GM19452 (cell line): ENCODE results near the gene HACD1.
A peak's percentile ranks its signal among the peaks of the same experiment; 100 is the strongest.
"Not testable (repeated sequence)": the region's sequence is repeated elsewhere in the genome, so short reads cannot be mapped to it uniquely, and the experiment has no call there.

Source experiments
- ATAC-seq: cut with Tn5 transposase; IDR thresholded peaks from one replicate; pipeline ENCODE4 v1.9.1; 2021; ENCODE audit not compliant: unreplicated experiment

The HACD1 gene

DNA sequence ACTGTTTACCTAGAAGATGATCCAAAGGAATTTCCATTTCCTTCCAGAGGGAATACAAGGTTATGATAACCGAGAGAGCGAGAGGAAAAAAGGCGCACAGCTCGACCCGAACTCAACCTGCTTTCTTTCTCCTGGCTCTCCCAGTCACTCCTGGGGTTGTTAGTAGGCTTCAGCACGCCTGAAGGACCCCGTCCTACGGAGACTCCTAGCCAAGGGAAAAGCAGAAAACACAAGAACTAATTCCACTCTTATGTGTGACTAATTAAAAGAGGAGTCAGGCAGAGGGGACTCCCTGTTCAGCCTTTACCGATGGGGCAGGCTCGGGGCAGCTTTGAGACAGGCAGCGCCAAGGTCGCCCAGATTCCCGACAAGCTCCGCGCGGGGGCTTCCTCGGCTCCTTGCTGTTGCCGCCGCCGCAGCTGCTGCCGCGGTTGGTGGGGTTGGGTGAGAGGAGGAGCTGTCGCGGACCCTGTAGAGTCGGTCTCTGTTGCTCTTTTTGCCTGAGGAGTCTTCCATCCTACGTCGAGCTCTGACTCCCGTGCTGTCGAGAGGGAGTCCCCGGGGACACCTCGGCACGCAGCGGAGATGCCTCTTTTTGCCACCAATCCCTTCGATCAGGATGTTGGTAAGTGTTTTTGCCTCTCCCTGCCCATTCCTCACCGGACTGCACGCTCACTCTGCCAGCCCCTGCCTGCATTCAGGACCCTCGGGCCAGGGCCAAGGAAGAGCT, 26.7 kb upstream of the HACD1 start, which contains the start of gene STAM:
Gene STAM, plus strand, starts transcription at position 397 of the 730 bp plus-strand sequence. Its CDS starts 189 bp downstream, at position 586.
- peak; percentile 81 for ATAC-seq

DNA sequence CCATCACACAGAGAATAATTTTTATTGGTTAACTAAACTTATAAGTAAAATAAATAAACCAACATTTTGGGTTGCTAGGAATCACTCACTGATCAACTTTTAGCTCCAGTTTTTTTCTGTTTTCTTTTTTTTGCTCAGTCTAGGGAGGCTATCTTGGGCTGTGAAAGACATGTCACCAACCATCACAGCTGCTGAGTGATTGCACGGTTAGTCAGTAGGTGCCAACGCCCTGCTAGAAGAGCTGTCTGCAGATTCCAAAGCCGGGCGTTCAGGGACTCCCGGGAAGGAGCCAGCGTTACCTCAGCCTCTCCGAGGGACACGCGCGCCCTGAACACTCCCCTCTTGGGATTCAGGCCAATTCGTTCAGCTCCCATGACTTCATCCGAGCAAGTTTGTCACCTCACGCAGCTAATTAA, 26.2 kb upstream of the HACD1 start:
- peak; percentile 24 for ATAC-seq

- no peak for ATAC-seq
These were observed 23.2 kb upstream of the HACD1 start for GRCh38 chr10:17640331-17640816.

DNA sequence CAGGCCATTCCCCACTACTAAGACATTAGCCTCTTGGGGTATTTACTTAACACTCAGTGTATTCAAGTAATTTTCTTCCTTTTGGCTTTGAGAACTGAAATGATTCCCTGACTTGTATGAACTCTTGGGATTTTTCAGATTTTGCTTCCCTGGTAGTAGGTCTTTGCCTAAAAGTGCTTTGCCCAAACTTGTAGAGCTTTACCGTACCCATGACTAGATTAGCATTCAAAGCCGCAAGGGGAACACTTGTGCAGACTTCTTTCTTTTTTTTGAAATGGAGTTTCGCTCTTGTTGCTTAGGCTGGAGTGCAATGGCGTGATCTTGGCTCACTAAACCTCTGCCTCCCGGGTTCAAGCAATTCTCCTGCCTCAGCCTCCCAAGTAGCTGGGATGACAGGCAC, 20.7 kb upstream of the HACD1 start:
- ATAC-seq: no peak

DNA sequence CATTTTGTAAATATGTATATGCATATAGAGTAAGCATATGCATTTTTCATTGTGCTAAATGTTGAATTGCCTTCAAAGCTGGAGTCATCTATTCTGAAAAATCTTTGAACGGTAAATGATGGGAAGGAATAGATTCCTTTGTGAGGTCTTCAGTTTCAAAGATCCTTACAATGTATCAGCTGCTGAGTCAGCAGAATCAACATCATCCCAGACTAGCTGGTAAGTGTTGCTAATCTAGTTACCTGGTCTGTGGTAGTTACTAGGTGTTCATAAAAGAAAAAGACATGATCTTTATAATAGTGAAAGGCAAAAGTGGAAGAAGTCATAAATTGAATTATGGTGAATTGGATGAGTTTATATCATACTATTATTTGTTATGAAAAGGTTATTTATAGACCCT, 16.2 kb upstream of the HACD1 start:
- no peak for ATAC-seq

- ATAC-seq: not testable (repeated sequence)
These were observed 15.4 kb upstream of the HACD1 start for GRCh38 chr10:17632590-17632989.

DNA sequence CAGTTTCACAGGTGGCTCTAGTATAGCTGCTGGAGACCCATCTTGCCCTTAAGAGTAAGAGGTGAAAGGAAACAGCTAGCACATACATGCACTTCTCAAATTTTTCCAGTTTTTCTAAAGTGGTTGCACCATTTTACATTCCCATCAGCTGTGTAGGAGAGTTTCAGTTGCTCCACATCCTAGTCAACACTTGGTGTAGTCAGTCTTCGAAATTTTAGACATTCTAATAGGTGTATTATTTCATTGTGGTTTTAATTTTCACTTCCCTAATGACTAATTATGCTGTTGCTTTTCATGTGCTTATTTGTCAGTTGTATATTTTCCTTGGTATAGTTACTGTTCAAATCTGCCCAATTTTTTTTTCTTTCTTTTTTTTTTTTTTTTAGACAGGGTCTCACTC, 9.5 kb upstream of the HACD1 start:
- ATAC-seq: no peak

DNA sequence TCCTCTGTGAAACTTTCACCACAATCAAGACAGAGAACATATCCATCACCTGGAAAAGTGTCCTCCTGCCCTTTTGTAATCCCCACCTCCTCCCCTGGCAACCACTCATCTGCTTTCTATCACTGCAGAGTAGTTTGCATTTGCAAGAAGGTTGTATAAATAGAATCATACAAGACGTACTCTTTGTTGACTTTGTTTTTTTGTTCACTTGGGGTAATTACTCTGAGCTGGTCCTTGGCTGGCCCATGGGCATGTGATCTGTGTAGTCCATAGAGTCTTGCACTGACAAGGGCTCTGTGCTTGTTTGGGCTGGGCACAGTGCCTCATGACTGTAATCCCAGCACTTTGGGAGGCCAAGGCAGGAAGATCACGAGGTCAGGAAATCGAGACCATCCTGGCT, 7.8 kb upstream of the HACD1 start:
- ATAC-seq: no peak

- no peak for ATAC-seq
These were observed 4.9 kb upstream of the HACD1 start for GRCh38 chr10:17622061-17622460.

DNA sequence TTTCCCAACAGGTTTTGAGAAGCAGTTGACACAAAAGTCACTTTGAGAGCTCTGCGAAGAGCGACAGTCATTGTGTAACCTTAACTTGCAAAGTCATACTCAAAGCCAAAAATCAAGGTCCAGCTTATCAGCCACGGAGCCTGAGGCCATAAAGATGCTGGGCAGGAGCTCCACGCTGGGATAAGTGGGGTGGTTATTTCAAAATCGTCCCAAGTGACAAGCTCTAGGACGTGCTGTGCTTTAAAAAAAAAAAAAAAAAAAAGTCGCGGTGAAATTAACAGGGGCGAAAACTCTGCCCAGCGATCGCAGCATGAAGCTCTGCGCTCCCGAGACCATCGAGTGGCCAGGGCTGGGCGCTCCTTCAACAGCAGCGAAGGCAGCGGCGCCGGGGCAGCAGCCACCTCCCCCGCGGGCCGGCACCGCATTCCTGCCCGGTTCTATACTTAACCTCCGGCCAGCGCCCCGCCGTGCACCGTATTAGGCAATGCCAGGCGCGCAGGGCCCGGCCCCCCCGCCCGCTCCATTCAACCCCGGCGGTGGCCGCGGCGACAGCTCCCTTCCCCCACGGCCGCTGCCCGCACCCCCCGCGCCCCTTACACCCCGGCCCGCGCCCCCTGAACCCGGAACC, 657 bp downstream of the HACD1 start:
- peak; percentile 41 for ATAC-seq

DNA sequence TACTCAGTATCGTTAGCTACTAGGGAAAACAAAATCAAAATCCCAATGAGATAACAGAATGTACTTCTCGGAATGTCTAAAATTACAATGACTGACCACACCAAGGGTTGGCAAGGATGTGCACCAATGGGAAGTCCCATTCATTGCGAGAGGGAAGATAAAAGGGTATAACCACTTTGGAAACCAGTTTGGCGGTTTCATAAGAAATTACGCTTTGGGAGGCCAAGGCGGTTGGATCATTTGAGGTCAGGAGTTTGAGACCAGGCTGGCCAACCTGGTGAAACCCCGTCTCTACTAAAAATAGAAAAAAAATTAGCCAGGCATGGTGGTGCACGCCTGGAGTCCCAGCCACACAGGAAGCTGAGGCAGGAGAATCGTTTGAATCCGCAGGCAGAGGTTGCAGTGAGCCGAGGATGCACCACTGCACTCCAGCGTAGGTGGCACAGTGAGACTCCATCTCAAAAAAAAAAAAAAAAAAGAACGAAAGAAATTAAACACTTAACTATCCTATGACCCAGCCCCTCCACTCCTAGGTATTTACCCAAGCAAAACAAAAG, 7.6 kb downstream of the HACD1 start:
- ATAC-seq: no peak

GRCh38 chr10:17607603-17608332, 9.4 kb downstream of the HACD1 start:
- ATAC-seq: peak; percentile 87

DNA sequence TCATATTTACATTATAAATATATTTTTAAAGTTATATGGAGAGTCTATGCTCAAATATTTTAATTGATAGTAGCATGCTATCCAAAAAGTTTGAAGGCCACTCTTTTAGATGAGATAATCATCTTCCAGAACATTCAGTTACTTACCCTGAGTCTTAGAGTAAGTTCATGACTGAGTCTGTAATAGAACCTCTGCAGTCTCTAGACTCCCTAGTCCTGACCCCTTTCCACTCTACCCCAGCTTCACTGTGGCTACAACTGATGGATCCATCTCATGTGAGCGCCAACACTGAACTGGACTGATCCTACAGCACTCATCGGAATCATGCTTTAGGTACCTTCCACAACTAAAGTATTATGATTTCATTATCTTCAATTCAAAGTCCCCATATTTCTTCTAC, 10.1 kb downstream of the HACD1 start:
- no peak for ATAC-seq

DNA sequence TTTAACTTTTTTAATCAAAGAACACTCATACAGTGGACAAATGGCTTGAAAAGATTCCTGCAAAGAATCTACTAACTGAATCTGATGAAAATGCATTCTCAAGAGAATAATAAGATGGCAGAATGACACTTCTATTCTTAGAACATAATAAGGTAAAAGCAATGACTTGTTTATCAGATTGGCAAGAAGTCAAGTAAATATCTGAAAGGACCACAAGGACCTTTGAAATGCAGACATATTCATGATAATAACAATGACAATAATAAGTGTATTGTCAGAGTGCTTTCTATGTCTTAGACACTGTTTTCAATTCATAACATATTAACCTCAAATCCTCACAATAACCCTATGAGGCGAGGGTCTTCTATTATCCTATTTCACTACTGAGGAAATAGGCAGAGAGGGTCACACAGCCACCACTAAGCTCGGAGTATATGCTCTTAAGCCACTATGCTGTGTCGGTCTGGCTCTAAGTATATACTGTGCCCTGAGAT, 10.6 kb downstream of the HACD1 start:
- no peak for ATAC-seq

- ATAC-seq: no peak
These were observed 11.2 kb downstream of the HACD1 start for GRCh38 chr10:17605936-17606335.

GRCh38 chr10:17599089-17599488, 18.1 kb downstream of the HACD1 start:
- no peak for ATAC-seq

GRCh38 chr10:17597386-17597785, 19.8 kb downstream of the HACD1 start:
- no peak for ATAC-seq

- ATAC-seq: no peak
These were observed 26.1 kb downstream of the HACD1 start for GRCh38 chr10:17590969-17591645.

DNA sequence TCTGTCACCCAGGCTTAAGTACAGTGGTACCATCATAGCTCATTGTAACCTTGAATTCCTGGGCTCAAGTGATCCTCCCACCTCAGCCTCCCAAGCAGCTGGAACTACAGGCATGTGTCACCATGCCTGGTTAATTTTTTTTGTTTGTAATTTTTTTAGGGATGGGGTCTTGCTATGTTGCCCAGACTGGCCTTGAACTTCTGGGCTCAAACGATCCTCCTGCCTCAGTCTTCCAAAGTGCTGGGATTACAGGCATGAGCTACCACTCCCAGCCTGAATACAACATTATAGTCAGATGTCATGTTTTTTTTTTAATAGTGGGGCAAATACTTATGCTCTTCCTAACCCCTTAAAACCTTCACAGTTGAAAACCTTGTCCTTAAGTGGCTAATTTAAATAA, 27.9 kb downstream of the HACD1 start:
- ATAC-seq: not testable (repeated sequence)

DNA sequence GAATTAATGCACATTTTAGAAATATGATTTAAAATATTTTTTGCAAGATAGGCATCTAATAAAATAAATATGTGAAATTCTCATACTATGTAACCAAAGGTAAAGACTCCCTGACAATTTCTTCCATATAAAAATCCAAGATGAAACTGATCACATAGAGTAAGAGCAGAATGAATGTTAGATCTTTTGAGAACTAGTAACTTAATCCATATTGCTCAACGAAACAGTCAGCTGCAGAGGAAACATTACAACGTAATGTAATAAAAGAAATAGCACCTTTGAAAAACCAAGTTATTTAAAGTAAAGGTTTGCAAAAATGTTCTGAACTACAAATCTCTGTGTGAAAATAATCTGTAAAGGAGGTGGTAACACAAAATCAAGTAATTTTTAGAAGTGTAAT, 28.8 kb downstream of the HACD1 start:
- no peak for ATAC-seq

DNA sequence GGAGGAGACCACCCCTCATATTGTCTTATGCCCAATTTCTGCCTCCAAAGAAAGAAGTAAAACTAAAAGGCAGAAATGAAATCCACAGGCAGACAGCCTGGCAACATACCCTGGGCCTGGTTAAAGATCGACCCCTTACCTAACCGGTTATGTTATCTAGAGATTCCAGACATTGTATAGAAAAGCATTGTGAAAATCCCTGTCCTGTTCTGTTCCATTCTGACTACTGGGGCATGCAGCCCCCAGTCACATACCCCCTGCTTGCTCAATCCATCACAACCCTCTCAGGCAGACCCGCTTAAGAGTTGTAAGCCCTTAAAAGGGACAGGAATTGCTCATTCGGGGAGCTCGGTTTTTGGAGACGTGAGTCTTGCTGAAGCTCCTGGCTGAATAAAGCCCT, 29.9 kb downstream of the HACD1 start:
- not testable (repeated sequence) for ATAC-seq
